HepG2 (cell line): ENCODE data around the gene NDOR1. TPM values are rescaled to one million over a fixed set of nuclear protein-coding genes. Genes with fewer than 3 reads are reported as not detected.
A peak's percentile ranks its signal among the peaks of the same experiment; 100 is the strongest.

ENCODE experiments used
- AGO1 ChIP-seq: fragments of 200-400 bp; formaldehyde crosslinking; IDR thresholded peaks from 2 replicates; pipeline ENCODE4 v1.6.1; 2017; ENCODE audit warnings: mild to moderate bottlenecking, low read depth, low read length, moderate library complexity; ENCODE audit not compliant: poor library complexity, severe bottlenecking
- ATF7 ChIP-seq, 2 experiments: fragments of 450-650 bp in 1 of 2; sonication (generic) in 1 of 2; formaldehyde crosslinking in 1 of 2; IDR thresholded peaks; 2 replicates each; pipeline versions ENCODE4 v1.4.0 to v1.6.1; 2016 to 2020; ENCODE audit warnings: antibody characterized with exemption in 1 of 2, mild to moderate bottlenecking in 1 of 2, missing genetic modification reagents in 1 of 2
- BRF2 ChIP-seq: sonication (generic); formaldehyde crosslinking; IDR thresholded peaks from 2 replicates; pipeline ENCODE4 v1.8.1; 2022; ENCODE audit warnings: mild to moderate bottlenecking, missing genetic modification reagents
- CREB1 ChIP-seq, 2 experiments: fragments of 450-650 bp in 1 of 2; IDR thresholded peaks; 2 replicates each; pipeline ENCODE4 v1.6.1; 2016 to 2017; ENCODE audit warnings: control low read depth in 1 of 2, mild to moderate bottlenecking in 1 of 2, missing compliant biosample characterization in 1 of 2, missing genetic modification characterization in 1 of 2
- DMAP1 ChIP-seq: IDR thresholded peaks from 2 replicates; pipeline ENCODE4 v1.6.1; 2016
- GABPA ChIP-seq, 2 experiments: IDR thresholded peaks; 2 replicates each; pipeline ENCODE4 v1.6.1; 2011 to 2016; ENCODE audit warnings: low read depth in 2 of 2, low read length in 1 of 2, missing biosample characterization in 1 of 2, missing genetic modification characterization in 1 of 2
- HNRNPH1 ChIP-seq: fragments of 200-400 bp; formaldehyde crosslinking; optimal IDR thresholded peaks from 2 replicates; pipeline ENCODE3; 2017; ENCODE audit warnings: mild to moderate bottlenecking, low read depth, low read length
- HOMEZ ChIP-seq: IDR thresholded peaks from 2 replicates; pipeline ENCODE4 v1.6.1; 2016; ENCODE audit warnings: low read depth
- IKZF5 ChIP-seq: IDR thresholded peaks from 2 replicates; pipeline ENCODE4 v1.6.1; 2018; ENCODE audit warnings: missing genetic modification reagents, mild to moderate bottlenecking, missing compliant biosample characterization
- IRF2 ChIP-seq: IDR thresholded peaks from 2 replicates; pipeline ENCODE4 v1.6.1; 2018; ENCODE audit warnings: missing genetic modification reagents, missing compliant biosample characterization
- KDM1A ChIP-seq: IDR thresholded peaks from 2 replicates; pipeline ENCODE4 v1.6.1; 2016; ENCODE audit warnings: missing compliant biosample characterization
- MXD4 ChIP-seq: IDR thresholded peaks from 2 replicates; pipeline ENCODE4 v1.6.1; 2016; ENCODE audit warnings: mild to moderate bottlenecking, missing biosample characterization, missing genetic modification reagents
- MYNN ChIP-seq: sonication (generic); formaldehyde crosslinking; IDR thresholded peaks from 2 replicates; pipeline ENCODE4 v1.4.0; 2020; ENCODE audit warnings: mild to moderate bottlenecking, low read depth, missing genetic modification reagents
- NKX3-1 ChIP-seq: sonication (generic); formaldehyde crosslinking; IDR thresholded peaks from 2 replicates; pipeline ENCODE4 v1.5.0; 2020; ENCODE audit warnings: missing genetic modification reagents
- NR1H2 ChIP-seq: sonication (generic); formaldehyde crosslinking; IDR thresholded peaks from 2 replicates; pipeline ENCODE4 v1.8.1; 2022; ENCODE audit warnings: low read depth, missing genetic modification reagents, borderline replicate concordance
- PHF20 ChIP-seq: sonication (generic); formaldehyde crosslinking; IDR thresholded peaks from 2 replicates; pipeline ENCODE4 v1.5.0; 2020; ENCODE audit warnings: mild to moderate bottlenecking, missing genetic modification reagents
- PLRG1 ChIP-seq: fragments of 450-650 bp; conservative IDR thresholded peaks from 2 replicates; pipeline ENCODE4 v1.6.1; 2016
- RXRA ChIP-seq: sonication (generic); formaldehyde crosslinking; IDR thresholded peaks from 2 replicates; pipeline ENCODE4 v1.5.1; 2020; ENCODE audit warnings: missing genetic modification reagents
- SNAPC5 ChIP-seq: sonication (generic); formaldehyde crosslinking; IDR thresholded peaks from 2 replicates; pipeline ENCODE4 v1.8.1; 2023; ENCODE audit warnings: mild to moderate bottlenecking, missing genetic modification reagents, borderline replicate concordance
- TARDBP ChIP-seq: sonication (generic); formaldehyde crosslinking; IDR thresholded peaks from 2 replicates; pipeline ENCODE4 v1.8.0; 2022; ENCODE audit warnings: mild to moderate bottlenecking, missing genetic modification reagents
- ZNF264 ChIP-seq: sonication (generic); formaldehyde crosslinking; IDR thresholded peaks from 2 replicates; pipeline ENCODE4 v1.4.0; 2020; ENCODE audit warnings: missing genetic modification reagents
- ZNF333 ChIP-seq: sonication (generic); formaldehyde crosslinking; IDR thresholded peaks from 2 replicates; pipeline ENCODE4 v1.4.0; 2020; ENCODE audit warnings: mild to moderate bottlenecking, missing genetic modification reagents, borderline replicate concordance
- ZNF577 ChIP-seq: sonication (generic); formaldehyde crosslinking; IDR thresholded peaks from 2 replicates; pipeline ENCODE4 v1.4.0; 2020; ENCODE audit warnings: mild to moderate bottlenecking, low read depth, missing genetic modification reagents, borderline replicate concordance
- ZNF607 ChIP-seq: sonication (generic); formaldehyde crosslinking; IDR thresholded peaks from 2 replicates; pipeline ENCODE4 v1.5.1; 2020; ENCODE audit warnings: missing genetic modification reagents, mild to moderate bottlenecking, borderline replicate concordance
- ZNF784 ChIP-seq: sonication (generic); formaldehyde crosslinking; IDR thresholded peaks from 2 replicates; pipeline ENCODE4 v1.5.1; 2020; ENCODE audit warnings: missing genetic modification reagents, mild to moderate bottlenecking, borderline replicate concordance
- polyA plus RNA-seq, 8 experiments: library from polyadenylated mRNA; depleted of rRNA in 3 of 8; stranded (reverse) in 7 of 8; unstranded in 1 of 8; fragments of >200 nt; fragmentation: Illumina TruSeq in 4 of 8; extraction: Trizol in 4 of 8; gene quantifications; 2 replicates each; pipeline versions ENCODE4 v1.2.1 to v1.2.3, GENCODE V29; 2011 to 2016; ENCODE audit warnings: low read depth in 4 of 8, missing spikeins in 1 of 8, mixed read lengths in 1 of 8; ENCODE audit not compliant: insufficient read depth in 1 of 8
- total RNA-seq, 5 experiments: library from RNA; depleted of rRNA; stranded (reverse); fragments of >200 nt; fragmentation: Illumina TruSeq; extraction: Trizol; gene quantifications; 2 replicates each; pipeline ENCODE4 v1.2.3, GENCODE V29; 2016; ENCODE audit warnings: low read depth in 1 of 5

The NDOR1 gene
- total and polyA plus RNA-seq, 2 of the 13 experiments (the other 11 are each of a cell fraction or from before 2014, with no cell fraction given): 3.6 to 8.7 TPM

- TF ChIP-seq ATF7 (IDR thresholded peaks at IDR 0.05): no peak
- TF ChIP-seq ATF7 (CRISPR knock-in tag; IDR thresholded peaks at IDR 0.05): no peak
- TF ChIP-seq DMAP1 (CRISPR knock-in tag): no peak
- 0 out of 2 replicates have a peak, but pooled peaks have one; percentile 51 for TF ChIP-seq NR1H2 (CRISPR knock-in tag)
- TF ChIP-seq NKX3-1 (CRISPR knock-in tag): no peak
- TF ChIP-seq ZNF264 (CRISPR knock-in tag): 0 out of 2 replicates have a peak, but pooled peaks have one; percentile 26
- 0 out of 2 replicates have a peak, but pooled peaks have one; percentile 18 for TF ChIP-seq HOMEZ (CRISPR knock-in tag)
- peak; percentile 30; the same call in 1 of the 2 replicates for TF ChIP-seq IKZF5 (CRISPR knock-in tag)
- no peak for TF ChIP-seq ZNF577 (CRISPR knock-in tag)
- peak; percentile 56 for TF ChIP-seq RXRA (CRISPR knock-in tag)
- peak; percentile 12; the same call in 1 of the 2 replicates for TF ChIP-seq IRF2 (CRISPR knock-in tag)
- no peak for TF ChIP-seq BRF2 (CRISPR knock-in tag)
- peak; percentile 34; the same call in 1 of the 2 replicates for TF ChIP-seq ZNF784 (CRISPR knock-in tag)
- 0 out of 2 replicates have a peak, but pooled peaks have one; percentile 44 for TF ChIP-seq MXD4
- TF ChIP-seq GABPA (IDR thresholded peaks at IDR 0.05; ENCODE audit: low read depth, low read length): no peak
- no peak for TF ChIP-seq GABPA (CRISPR knock-in tag; IDR thresholded peaks at IDR 0.05; ENCODE audit: low read depth)
- no peak for TF ChIP-seq PHF20 (CRISPR knock-in tag)
- TF ChIP-seq ZNF333 (CRISPR knock-in tag): no peak
- TF ChIP-seq AGO1: peak; percentile 84
- no peak for TF ChIP-seq MYNN
- TF ChIP-seq CREB1 (IDR thresholded peaks at IDR 0.05): no peak
- no peak for TF ChIP-seq CREB1 (CRISPR knock-in tag; IDR thresholded peaks at IDR 0.05)
- no peak for TF ChIP-seq PLRG1
- peak; percentile 47; the same call in 1 of the 2 replicates for TF ChIP-seq ZNF607 (CRISPR knock-in tag)
- 0 out of 2 replicates have a peak, but pooled peaks have one; percentile 44 for TF ChIP-seq TARDBP (CRISPR knock-in tag)
- no peak for TF ChIP-seq HNRNPH1
- TF ChIP-seq SNAPC5 (CRISPR knock-in tag): no peak
- TF ChIP-seq KDM1A (CRISPR knock-in tag): no peak
These were observed 36.2 kb downstream of the NDOR1 start (continued) for GRCh38 chr9:137241490-137242268.
